Cortex of kidney (tissue), 1 donor: ENCODE measurements around the gene ESRRB.

Experiments used
- DNase-seq: peaks from one replicate; lab custom pipeline; 2025; lab: John Stamatoyannopoulos, UW

ESRRB gene

GRCh38 chr14:76450476-76450875, 74.5 kb downstream of the ESRRB start:
- no peak for DNase-seq

DNA sequence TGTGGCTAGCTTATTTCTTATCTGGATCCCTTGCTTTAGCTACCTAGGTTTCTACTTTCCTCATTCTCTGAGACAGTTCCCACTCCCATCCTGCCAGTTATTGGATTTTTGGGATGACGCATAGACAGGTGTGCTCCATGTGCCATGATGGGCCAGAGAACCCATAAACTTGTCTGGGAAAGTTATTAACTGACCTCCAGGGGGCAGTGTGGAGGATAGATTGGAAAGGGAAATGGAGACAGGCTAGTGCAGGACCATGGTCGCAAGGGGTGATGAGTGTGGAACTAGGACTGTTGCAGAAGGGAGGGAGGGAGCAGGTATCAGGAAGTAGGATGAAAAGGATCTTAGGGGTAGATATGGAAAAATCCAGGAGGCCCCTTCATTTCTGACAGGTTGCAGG, 80.3 kb downstream of the ESRRB start:
- no peak for DNase-seq

DNA sequence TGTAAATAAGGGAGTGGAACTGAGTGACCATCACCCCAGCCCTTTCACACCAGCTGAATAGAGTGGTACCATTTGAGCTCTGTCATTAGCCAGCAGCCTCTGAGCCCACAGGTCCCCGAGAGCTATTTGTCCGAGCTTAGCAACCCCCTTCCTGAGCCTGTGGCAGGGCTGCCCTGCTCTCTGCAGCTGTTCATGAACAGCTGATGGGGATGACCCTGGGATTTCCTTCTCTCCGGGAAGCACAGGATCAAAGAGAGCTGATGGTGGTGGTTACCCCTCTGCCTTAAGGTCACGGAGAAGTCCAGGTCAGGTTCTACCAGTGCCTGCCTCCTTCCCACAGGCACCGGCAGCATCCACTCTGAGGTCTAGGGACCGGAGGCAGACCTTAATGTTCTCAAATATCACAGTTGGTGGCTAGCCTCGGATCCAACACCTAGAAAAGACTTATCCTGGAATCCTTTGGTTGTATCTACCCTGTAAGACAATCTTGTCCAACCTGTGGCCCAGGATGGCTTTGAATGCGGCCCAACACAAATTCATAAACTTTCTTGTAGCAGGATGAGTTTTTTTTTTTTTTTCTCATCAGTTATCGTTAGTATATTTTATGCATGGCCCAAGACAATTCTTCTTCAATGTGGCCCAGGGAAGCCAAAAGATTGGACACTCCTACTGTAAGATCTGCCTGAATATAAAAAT, 81.1 kb downstream of the ESRRB start:
- no peak for DNase-seq

GRCh38 chr14:76457841-76458240, 81.9 kb downstream of the ESRRB start:
- no peak for DNase-seq

- DNase-seq = no peak
Measured at GRCh38 chr14:76461886-76462285, 85.9 kb downstream of the ESRRB start.

DNA sequence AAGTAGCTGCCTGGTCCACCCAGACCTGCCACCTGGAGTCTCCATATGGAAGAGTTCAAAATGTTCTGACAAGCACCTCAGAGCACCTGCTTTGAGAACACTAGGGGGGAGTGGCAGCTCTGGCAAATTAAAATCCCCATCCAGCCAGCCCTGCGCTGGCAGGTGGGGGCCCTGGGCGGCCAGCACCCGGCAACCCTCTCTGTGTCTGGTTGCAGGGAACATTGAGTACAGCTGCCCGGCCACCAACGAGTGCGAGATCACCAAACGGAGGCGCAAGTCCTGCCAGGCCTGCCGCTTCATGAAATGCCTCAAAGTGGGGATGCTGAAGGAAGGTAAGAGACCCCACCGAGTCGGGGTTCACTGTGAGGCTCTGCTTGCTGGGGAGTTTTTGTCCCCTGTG, 86.4 kb downstream of the ESRRB start:
- no peak for DNase-seq

GRCh38 chr14:76463105-76463504, 87.2 kb downstream of the ESRRB start:
- DNase-seq = no peak

DNA sequence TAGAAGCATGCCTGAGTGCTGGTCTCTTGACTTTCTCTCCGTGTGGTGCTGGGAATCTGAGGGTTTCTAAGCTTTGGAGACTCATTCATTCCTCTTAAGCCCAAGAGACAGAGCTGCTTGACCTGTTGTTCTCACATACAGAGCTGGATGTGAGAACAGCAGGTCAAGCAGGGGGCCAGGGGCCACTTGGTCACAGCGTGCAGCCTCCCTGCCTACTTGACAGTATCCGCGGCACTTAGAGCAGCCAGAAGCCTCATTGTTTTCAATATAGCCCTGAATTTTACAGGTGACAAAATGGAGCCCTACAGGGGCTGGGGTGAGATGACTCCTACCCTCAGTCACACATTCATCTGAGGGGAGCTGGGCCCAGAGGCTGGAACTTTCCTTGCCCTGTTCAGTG, 88.9 kb downstream of the ESRRB start:
- no peak for DNase-seq

DNA sequence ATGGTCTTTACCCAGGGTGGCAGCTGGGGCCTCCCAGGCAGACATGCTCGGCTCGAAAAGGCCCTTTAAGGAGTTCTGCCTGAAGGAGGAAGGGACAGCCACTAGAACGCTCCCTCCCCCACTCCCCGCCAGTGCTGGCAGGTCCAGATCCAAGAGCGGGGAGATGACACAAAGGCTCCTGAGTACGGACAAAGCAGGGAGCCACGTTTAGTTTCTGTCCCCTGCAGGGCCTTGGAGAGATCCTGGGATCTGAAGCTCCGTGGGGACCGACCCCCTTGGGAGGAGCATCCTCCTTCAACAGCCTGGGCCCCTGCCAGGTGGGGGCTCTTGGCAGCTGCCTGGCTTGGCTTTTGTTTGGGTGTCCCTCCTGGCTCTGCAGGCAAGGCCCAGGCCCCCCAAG, 89.7 kb downstream of the ESRRB start:
- DNase-seq = no peak

GRCh38 chr14:76467711-76468155, 91.8 kb downstream of the ESRRB start:
- no peak for DNase-seq

DNA sequence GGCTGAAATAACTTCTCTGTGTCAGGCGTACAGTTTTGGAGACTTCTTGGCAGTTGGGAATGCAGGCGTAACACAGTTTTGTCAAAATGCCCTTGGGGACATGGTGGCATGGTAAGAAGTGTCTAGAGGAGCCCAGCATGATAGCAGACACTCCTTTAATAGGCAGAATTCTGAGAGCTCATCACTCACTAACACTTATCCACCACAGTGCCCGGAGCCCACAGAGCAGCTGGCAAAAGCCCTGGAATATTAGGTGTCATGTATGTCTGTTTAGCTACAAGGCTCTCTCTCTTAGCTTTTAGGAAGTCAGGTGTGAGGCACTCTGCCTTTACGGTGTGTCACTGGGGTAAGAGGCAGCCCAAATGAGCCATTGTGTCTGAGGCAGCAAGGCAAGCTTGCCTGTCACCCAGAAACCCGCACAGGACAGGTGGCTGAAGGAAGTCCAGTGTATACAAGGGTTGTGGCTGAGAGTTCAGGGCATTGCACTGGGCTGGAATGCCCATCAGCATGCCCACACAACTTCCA, 96.3 kb downstream of the ESRRB start:
- no peak for DNase-seq

DNA sequence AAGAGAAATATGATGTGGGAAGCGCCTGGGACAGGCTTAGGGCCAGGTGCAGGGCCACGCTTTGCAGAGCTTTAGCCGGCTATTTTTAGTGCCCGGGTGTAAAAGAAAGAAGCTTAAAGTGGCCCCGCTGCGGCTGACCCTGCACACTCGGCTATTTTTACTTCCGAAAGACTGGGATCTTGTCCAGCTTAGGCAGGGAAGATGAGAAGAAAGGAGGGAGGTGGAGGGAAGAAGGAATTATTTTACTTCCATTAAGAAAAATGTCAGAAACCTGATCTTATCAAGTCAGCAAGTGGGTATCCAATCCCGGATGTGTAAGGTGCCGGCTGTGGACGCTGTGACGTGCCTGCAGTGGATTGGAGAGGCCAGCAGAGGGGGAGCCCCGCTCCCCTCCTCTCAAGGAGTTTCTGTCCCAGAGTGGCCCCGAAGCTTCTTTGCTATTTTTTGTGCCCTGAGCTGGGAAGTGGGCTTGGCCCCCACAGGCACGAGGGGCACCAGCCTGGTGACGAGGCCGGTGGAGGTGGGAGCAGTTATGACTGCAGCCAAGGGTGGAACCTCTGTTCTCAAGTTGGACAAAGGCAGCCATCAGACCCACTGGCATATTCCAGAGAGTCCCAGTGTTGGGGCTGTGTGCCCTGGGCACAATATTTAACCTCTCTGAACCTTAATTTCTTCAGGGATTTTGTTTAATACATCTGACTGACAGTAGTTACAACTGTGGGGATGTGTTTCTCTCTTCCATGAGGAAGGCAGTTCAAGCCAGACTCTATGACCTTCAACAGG, 97.7 kb downstream of the ESRRB start:
- no peak for DNase-seq

DNA sequence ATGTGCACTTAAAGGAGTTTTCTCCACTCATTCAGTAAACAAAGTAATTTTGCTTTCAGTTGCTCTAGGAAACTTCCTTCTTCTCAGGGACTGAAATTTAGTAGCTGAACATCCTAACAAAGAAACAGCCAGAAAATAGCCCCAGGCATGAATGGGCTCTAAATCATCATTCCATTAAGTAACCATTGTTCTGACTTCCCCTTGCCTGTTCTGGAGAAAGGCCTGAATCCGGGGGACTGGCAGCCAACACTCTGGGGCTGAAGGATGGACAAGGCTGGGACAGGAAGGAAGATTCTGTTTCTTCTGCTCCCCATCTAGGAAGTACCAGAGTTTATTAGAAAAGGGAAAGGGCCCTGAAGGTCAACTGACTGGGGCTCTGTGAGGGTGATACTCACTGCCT, 104.5 kb downstream of the ESRRB start:
- DNase-seq = no peak

GRCh38 chr14:76484355-76484754, 108.4 kb downstream of the ESRRB start:
- DNase-seq = no peak

DNA sequence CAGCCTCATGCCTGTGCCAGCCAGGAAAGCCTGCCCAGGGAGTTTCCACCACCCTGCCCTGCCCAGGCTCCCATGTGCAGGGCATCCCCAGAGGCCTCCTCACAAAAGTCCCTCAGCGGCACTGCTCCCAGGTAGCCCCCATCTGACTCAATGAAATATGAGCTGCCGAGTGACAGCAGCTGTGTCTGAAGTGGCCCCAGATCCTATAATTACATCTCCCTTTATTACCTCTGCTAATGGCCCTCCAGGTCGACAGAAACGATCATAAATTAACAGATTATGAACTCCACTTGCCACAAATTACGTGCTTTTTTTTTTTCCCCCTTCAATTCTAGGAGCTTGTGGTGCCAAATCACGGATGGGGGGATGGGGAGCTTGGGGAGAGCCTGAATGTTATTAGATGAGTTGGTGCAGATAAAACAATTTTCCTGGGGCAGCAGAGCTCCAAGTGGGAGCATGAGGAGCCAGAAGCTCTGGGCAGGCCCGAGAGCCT, 110.4 kb downstream of the ESRRB start:
- no peak for DNase-seq

DNA sequence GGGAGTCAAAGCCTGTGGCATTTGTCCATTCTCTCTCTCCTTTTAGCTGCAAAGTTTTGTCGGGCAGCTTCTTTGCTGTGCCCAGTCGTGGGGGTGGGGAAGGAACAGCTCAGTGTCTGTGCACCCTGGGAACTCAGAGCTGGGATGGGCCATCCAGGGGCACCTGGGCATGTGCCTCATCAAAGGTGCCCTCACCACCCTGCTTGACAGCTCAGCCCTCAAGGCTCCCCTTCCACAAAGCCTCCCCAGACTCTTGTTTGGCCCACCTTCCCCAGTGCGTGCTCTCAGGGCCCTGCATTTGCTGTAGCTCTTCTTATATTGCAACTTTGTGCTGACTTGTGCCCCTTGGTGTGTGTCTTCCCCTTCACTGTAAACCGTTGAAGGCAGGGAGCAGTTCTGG, 112.6 kb downstream of the ESRRB start:
- DNase-seq = no peak

DNA sequence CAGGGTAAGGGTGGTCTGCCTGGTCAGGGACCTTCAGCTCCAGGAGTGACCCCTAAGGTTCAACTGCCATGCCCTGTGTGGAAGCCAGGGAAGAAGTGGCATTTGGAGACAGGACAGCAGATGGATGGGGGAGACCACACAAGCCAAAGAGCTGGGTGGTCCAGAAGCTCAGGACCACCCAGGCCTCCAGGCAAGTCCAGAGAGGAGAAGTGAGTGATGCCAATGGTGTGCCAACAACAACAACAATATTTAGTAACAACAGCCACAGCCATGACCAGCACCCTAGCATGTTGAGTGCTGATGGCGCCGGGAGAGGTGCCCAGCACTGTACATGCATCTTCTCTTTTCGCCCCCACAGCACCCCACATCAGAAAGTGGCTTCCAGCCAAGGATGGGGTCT, 113.7 kb downstream of the ESRRB start:
- DNase-seq = no peak

DNA sequence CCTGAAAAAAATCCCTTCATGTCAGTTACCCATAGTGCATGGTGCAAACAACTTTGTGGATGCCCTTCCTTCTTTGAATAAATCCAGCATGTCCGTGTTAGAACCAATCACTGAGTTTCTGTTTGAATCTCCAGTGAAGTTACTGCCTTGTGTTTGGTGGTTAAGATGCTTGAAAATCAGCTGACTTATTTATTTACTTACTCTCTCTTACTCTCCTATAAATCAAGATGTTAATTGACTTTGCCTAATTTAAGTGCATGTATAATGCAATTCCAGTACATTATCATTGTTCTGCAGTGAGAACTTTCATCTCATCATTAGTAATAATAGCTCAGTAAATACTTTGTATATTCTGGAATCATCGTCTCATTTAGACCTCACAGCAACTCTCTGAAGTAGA, 114.2 kb downstream of the ESRRB start:
- DNase-seq = no peak

DNA sequence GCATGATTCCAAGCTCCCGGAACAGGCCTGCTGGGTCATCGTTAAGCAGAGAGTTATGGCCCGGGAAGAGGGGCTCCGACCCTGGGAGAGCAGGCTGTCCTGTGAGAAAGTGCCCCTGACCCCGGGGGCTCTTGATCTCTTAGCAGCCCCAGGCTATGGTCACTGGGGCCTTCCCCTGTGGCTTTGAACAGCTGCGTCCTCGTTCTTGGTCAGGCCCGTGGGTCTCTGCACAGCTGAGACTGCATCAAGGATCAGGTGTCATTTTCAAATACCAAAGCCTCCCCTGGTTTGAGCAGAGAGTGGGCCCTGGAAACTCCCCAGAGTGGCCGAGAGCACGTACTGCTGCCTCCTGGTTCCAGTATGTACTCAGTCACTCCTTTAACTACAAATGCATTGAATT, 114.8 kb downstream of the ESRRB start:
- no peak for DNase-seq

GRCh38 chr14:76491172-76491930, 115.4 kb downstream of the ESRRB start:
- DNase-seq = no peak

DNA sequence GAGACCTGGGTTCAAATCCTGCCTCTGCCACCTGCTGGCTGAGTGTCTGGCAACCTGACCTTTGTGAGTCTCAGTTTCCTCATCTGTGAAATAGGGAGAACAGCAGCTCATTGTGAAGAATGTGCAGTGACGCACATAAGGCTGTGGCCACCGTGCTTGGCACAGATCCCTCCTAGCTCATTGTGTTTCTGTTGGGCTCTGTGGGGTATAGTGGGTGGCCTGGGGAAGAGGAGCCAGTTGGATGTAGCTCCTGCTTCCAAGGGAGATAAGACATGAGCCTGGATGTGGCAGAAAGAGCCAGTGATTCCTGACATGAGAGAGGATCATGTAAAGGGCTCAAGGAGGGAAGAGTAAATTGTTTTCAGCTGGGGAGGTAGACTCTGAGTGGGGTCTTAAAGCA, 120.0 kb downstream of the ESRRB start:
- DNase-seq = no peak

GRCh38 chr14:76496595-76496994, 120.7 kb downstream of the ESRRB start:
- DNase-seq = no peak
